Measurements from ENCODE around the gene RRP8. TPM values are rescaled to one million over a fixed set of nuclear protein-coding genes. Genes with fewer than 3 reads are reported as not detected.

The RRP8 gene
- total RNA-seq, 1 donor = 11.0 TPM

- no peak for DNase-seq (ENCODE audit: low read depth in 2 of 3, low spot score in 2 of 3)
Measured at GRCh38 chr11:6633422-6634408, 30.3 kb upstream of the RRP8 start.

- no peak for DNase-seq (ENCODE audit: low read depth in 2 of 3, low spot score in 2 of 3)
Measured at GRCh38 chr11:6632116-6633073, 29.0 kb upstream of the RRP8 start.

- no peak for DNase-seq (ENCODE audit: low read depth in 2 of 3, low spot score in 2 of 3)
Measured at GRCh38 chr11:6631361-6631890, 28.0 kb upstream of the RRP8 start.

GRCh38 chr11:6630632-6631291 lies 27.3 kb upstream of the RRP8 start:
- DNase-seq (ENCODE audit: low read depth in 2 of 3, low spot score in 2 of 3) = no peak

- DNase-seq (ENCODE audit: low read depth in 2 of 3, low spot score in 2 of 3) = no peak
Measured at GRCh38 chr11:6629892-6630631, 26.6 kb upstream of the RRP8 start.

GRCh38 chr11:6629573-6629891 lies 26.1 kb upstream of the RRP8 start:
- no peak for DNase-seq (ENCODE audit: low read depth in 2 of 3, low spot score in 2 of 3)

GRCh38 chr11:6628526-6628925 lies 25.1 kb upstream of the RRP8 start:
- DNase-seq (ENCODE audit: low read depth in 2 of 3, low spot score in 2 of 3) = no peak

- no peak for DNase-seq (ENCODE audit: low read depth in 2 of 3, low spot score in 2 of 3)
Measured at GRCh38 chr11:6627762-6628241, 24.4 kb upstream of the RRP8 start.

GRCh38 chr11:6626971-6627761 lies 23.8 kb upstream of the RRP8 start:
- DNase-seq (ENCODE audit: low read depth in 2 of 3, low spot score in 2 of 3) = no peak

GRCh38 chr11:6625832-6626420 lies 22.5 kb upstream of the RRP8 start:
- DNase-seq (ENCODE audit: low read depth in 2 of 3, low spot score in 2 of 3) = no peak

- no peak for DNase-seq (ENCODE audit: low read depth in 2 of 3, low spot score in 2 of 3)
Measured at GRCh38 chr11:6625156-6625831, 21.9 kb upstream of the RRP8 start.

- DNase-seq (ENCODE audit: low read depth in 2 of 3, low spot score in 2 of 3) = no peak
Measured at GRCh38 chr11:6623391-6624363, 20.3 kb upstream of the RRP8 start.

GRCh38 chr11:6622261-6623171 lies 19.1 kb upstream of the RRP8 start:
- no peak for DNase-seq (ENCODE audit: low read depth in 2 of 3, low spot score in 2 of 3)

GRCh38 chr11:6621711-6622211 lies 18.3 kb upstream of the RRP8 start:
- no peak for DNase-seq (ENCODE audit: low read depth in 2 of 3, low spot score in 2 of 3)

- DNase-seq (ENCODE audit: low read depth in 2 of 3, low spot score in 2 of 3) = no peak
Measured at GRCh38 chr11:6620636-6621035, 17.2 kb upstream of the RRP8 start.

Data from hematopoietic multipotent progenitor cell (in vitro differentiated cells).